PC-3 (cell line): ENCODE results near the gene GLYATL1.

Experiments used
- EZH2 ChIP-seq: fragments of 300-600 bp; sonication (generic); IDR thresholded peaks from one replicate; pipeline ENCODE4 v1.6.1; 2017; ENCODE audit warnings: antibody characterized with exemption, mild to moderate bottlenecking, low read length; ENCODE audit not compliant: unreplicated experiment
- TF ChIP-seq, protein P1 (sequence below): fragments of 300-600 bp; sonication (generic); conservative IDR thresholded peaks from 2 replicates; pipeline ENCODE4 v1.5.1; 2017; ENCODE audit warnings: antibody characterized with exemption, low read depth, mild to moderate bottlenecking, low read length

DNA sequence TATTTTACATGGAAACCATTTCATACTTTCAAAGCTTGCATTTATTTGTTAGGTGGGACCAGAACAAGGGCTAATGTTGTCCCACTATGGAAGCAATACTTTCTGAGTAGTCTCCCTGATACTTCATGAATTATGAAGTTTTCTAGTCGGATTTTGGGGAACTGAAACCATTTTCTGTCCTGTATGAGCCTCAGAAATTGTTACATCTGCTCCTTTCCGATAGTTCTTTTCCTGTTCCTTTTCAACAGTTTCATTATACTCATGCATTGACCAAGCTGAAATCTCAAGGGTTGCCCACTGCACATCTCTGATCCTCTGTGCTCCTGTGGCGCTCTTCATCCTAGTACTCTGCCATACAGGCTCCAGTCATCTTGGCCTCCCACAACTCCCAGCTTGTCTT, 31.5 kb upstream of the GLYATL1 start:
- TF ChIP-seq, protein P1, sequence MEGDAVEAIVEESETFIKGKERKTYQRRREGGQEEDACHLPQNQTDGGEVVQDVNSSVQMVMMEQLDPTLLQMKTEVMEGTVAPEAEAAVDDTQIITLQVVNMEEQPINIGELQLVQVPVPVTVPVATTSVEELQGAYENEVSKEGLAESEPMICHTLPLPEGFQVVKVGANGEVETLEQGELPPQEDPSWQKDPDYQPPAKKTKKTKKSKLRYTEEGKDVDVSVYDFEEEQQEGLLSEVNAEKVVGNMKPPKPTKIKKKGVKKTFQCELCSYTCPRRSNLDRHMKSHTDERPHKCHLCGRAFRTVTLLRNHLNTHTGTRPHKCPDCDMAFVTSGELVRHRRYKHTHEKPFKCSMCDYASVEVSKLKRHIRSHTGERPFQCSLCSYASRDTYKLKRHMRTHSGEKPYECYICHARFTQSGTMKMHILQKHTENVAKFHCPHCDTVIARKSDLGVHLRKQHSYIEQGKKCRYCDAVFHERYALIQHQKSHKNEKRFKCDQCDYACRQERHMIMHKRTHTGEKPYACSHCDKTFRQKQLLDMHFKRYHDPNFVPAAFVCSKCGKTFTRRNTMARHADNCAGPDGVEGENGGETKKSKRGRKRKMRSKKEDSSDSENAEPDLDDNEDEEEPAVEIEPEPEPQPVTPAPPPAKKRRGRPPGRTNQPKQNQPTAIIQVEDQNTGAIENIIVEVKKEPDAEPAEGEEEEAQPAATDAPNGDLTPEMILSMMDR, result no peak
- no peak for TF ChIP-seq EZH2
